CD4-positive, alpha-beta T cell treated with Interleukin-12 subunit alpha and Interleukin-12 subunit beta, for 1 hour (primary cell): Measurements from ENCODE around the gene WDR41.
"Not testable (repeated sequence)": the region's sequence is repeated elsewhere in the genome, so short reads cannot be mapped to it uniquely, and the experiment has no call there.

Experiments
- DNase-seq: peaks from one replicate; pipeline ENCODE4 v3.0.0-alpha.2; 2020

The WDR41 gene

GRCh38 chr5:77398896-77399295 is 93.2 kb downstream of the WDR41 start:
- DNase-seq = no peak

- no peak for DNase-seq
Observed at GRCh38 chr5:77398458-77398857, 93.7 kb downstream of the WDR41 start.

GRCh38 chr5:77397686-77398292 is 94.3 kb downstream of the WDR41 start:
- DNase-seq = no peak

- DNase-seq = no peak
Observed at GRCh38 chr5:77396017-77396416, 96.1 kb downstream of the WDR41 start.

GRCh38 chr5:77394064-77394715 is 97.9 kb downstream of the WDR41 start:
- DNase-seq = no peak

GRCh38 chr5:77391240-77391765 is 100.8 kb downstream of the WDR41 start:
- no peak for DNase-seq

- no peak for DNase-seq
Observed at GRCh38 chr5:77390795-77391194, 101.3 kb downstream of the WDR41 start.

GRCh38 chr5:77390221-77390620 is 101.9 kb downstream of the WDR41 start:
- DNase-seq = no peak

GRCh38 chr5:77389746-77390145 is 102.4 kb downstream of the WDR41 start:
- no peak for DNase-seq

- not testable (repeated sequence) for DNase-seq
Observed at GRCh38 chr5:77386340-77386739, 105.8 kb downstream of the WDR41 start.

- DNase-seq = not testable (repeated sequence)
Observed at GRCh38 chr5:77383336-77383735, 108.8 kb downstream of the WDR41 start.
